ENCODE measurements around the gene C17orf107.

C17orf107 gene

GRCh38 chr17:4893721-4894560 lies 5.4 kb upstream of the C17orf107 start:
- ChIA-PET POLR2A (no interaction called here), CTCF (interaction anchor here (1.0 to 1.1 kb wide), 2 partner anchors 13 to 328 kb away, joined by 3 read pairs; no protein-coding TSS in a partner anchor)
- DNase-seq (ENCODE audit: extremely low spot score): no peak

DNA sequence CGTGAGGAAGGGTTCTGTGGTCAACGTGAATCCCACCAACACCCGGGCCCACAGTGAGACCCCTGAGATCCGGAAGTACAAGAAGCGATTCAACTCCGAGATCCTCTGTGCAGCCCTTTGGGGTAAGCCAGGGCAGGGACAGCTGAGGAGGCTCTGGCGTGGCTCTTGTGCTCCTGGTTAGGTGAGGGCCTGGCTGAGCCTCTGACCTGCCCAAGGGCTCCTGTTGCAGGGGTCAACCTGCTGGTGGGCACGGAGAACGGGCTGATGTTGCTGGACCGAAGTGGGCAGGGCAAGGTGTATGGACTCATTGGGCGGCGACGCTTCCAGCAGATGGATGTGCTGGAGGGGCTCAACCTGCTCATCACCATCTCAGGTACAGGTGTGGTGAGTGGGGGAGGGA lies 4.2 kb upstream of the C17orf107 start:
- no peak for TF ChIP-seq CTCF (IDR thresholded peaks at IDR 0.05; ENCODE audit: control extremely low read depth, extremely low read depth, low read depth, missing control alignments)
- POLR2A ChIA-PET: no interaction called here
- no peak for DNase-seq (ENCODE audit: extremely low spot score)
- CTCF ChIA-PET: interaction anchor here (1.0 kb wide), 1 partner anchor 329 kb away, joined by 3 read pairs; no protein-coding TSS in a partner anchor

More at GRCh38 chr17:4893721-4894560, 5.4 kb upstream of the C17orf107 start:
- TF ChIP-seq CTCF (IDR thresholded peaks at IDR 0.05; ENCODE audit: control extremely low read depth, extremely low read depth, low read depth, missing control alignments): no peak

GRCh38 chr17:4895657-4896331 lies 3.5 kb upstream of the C17orf107 start:
- ChIA-PET CTCF (interaction anchor here (1.3 to 1.7 kb wide), 2 partner anchors 13 to 106 kb away, joined by 4 to 5 read pairs; no protein-coding TSS in a partner anchor), POLR2A (no interaction called here)
- no peak for TF ChIP-seq CTCF (IDR thresholded peaks at IDR 0.05; ENCODE audit: control extremely low read depth, extremely low read depth, low read depth, missing control alignments)
- no peak for DNase-seq (ENCODE audit: extremely low spot score)

- CTCF ChIA-PET: interaction anchor here (0.8 to 1.7 kb wide), 4 partner anchors 8 to 187 kb away, joined by 4 to 5 read pairs (median 4); partner anchors contain the start of gene ARRB2
- POLR2A ChIA-PET: no interaction called here
- TF ChIP-seq CTCF (IDR thresholded peaks at IDR 0.05; ENCODE audit: control extremely low read depth, extremely low read depth, low read depth, missing control alignments): no peak
- no peak for DNase-seq (ENCODE audit: extremely low spot score)
Observed at GRCh38 chr17:4896332-4897197, 2.8 kb upstream of the C17orf107 start.

- no peak for TF ChIP-seq CTCF (IDR thresholded peaks at IDR 0.05; ENCODE audit: control extremely low read depth, extremely low read depth, low read depth, missing control alignments)
- ChIA-PET POLR2A (interaction anchor here (0.7 kb wide), 1 partner anchor 42 kb away, joined by 3 read pairs; the partner anchor contains the start of gene SLC25A11), CTCF (interaction anchor here (0.8 to 1.7 kb wide), 4 partner anchors 8 to 187 kb away, joined by 4 to 5 read pairs (median 4); partner anchors contain the start of gene ARRB2)
- no peak for DNase-seq (ENCODE audit: extremely low spot score)
Observed at GRCh38 chr17:4897198-4897687, 2.1 kb upstream of the C17orf107 start.

All from GM10248 (cell line).